Stimulated activated CD4-positive, alpha-beta T cell treated with anti-CD3 and anti-CD28 coated beads, TNF-alpha, amount 100 ng/mL, for 1 hour (primary cell): Measurements from ENCODE around the gene SEMA6B.

Source experiments
- DNase-seq, 3 donors: peaks; one replicate each; pipeline ENCODE4 v3.0.0-alpha.2; 2020; ENCODE audit warnings: low read depth in 3 of 3, low spot score in 1 of 3

Gene SEMA6B

GRCh38 chr19:4589579-4590410, 30.3 kb upstream of the SEMA6B start:
- DNase-seq, result no peak

- DNase-seq, result no peak
These were observed 28.8 kb upstream of the SEMA6B start for GRCh38 chr19:4588291-4588761.

DNA sequence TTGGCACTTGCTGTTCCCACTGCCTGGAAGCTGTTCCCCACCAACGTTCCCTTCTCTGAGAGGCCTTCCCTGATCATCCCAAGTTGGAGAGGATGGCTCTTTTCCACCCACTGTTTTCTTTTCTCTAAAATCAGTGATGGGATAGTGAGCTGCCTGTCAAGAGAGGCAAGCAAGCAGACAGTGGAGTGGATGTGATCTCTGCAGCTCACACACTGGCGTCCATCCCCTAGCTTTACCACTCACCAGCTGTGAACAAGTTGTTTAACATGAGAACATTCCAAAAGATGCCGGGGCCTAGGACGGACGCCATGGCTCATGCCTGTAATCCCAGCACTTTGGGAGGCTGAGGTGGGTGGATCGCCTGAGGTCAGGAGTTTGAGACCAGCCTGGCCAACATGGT, 28.0 kb upstream of the SEMA6B start:
- no peak for DNase-seq

DNA sequence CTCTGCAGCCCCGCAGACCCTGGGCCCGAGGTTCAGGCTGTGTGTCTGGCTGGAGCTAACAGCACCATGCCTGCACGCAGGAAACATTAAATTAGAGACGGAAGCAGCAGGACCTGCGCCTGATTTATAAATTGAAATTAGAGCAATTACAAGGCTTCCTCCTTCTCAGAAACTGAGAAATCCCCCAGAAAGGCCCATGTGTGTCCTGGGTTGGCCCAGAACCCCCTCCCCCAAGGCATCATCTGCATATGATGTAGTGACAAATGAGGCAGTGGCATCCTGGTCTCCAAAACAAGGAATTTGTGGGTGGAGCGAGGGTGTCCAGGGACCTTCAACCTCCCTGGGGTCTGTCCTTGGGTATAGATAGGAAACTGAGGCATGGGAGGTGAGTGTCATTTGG, 27.2 kb upstream of the SEMA6B start:
- no peak for DNase-seq

- DNase-seq, result no peak
These were observed 26.8 kb upstream of the SEMA6B start for GRCh38 chr19:4586245-4586644.

GRCh38 chr19:4585556-4585955, 26.1 kb upstream of the SEMA6B start:
- no peak for DNase-seq

- DNase-seq, result no peak
These were observed 25.4 kb upstream of the SEMA6B start for GRCh38 chr19:4584670-4585460.

DNA sequence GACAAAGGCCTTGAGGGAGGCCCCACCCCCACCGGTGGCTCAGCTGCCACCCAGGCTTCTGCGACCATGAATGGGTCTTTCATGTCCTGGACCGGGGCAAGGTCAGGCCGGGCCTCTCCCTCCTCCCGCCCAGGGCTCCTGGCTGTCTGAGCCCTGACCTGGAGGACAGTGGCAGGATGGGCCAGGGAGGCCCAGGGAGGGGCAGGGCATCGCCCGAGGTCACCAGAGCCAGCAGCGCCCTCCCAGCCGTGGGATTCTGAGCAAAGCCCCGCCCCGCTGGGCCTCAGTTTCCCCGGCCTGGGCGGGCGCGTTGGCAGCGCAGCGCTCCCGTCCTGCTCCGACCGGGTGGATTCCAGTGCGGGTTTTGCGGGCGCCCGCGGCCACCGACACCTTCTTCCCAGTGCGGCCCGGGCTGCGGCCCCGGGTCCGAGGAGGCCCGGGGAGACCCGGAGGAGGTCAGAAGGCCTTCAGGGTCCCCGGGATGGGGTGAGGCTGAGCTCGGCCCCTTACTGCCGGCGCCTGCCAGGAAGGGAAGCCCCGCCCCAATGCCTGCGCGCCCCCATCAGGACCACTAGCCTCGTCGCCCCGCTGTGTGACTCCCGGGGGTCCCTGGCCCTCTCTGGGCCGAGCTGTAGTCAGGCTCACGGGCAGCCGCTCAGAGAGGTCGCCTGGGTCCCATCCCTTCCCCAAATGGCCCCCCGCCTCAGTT, 24.6 kb upstream of the SEMA6B start:
- peak in 1 of 3 donors; percentile 29 for DNase-seq

GRCh38 chr19:4582980-4583842, 23.7 kb upstream of the SEMA6B start:
- no peak for DNase-seq

- DNase-seq, result no peak
These were observed 22.4 kb upstream of the SEMA6B start for GRCh38 chr19:4581666-4582553.

DNA sequence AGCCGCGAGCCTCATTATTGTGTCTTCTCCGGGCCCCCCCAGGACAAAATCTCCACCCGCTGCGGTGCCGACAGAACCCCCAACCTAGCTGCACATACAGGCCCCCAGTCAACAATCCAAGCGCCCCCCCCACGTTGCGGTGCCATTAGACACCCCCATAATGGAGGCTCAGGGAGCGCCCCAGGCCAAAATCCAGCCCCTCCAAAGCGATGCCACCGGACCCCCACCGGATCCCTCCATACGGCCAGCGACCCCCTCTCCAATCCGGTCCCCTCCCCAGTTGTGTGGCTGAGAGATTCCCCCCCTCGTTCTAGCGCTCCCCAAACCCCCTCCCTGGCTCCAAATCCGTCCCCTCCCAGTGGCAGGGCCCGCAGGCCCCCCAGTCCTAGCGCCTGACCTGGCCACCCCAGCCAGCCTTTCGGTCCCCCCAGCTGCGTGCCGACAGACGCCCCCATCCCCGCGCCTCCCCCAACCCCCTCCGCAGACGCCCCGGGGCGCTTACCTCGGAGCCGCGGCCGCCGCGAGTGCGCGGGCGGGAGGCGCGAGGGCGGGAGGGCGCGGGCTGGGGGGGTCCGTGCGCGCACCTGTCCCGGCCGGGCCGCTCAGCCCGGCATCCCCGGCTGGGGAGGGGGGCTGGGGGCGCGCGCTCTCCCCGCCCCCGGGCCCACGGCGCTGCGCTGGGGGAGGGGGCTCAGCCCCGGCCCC, 21.6 kb upstream of the SEMA6B start:
- DNase-seq, result no peak

GRCh38 chr19:4580021-4580901, 20.8 kb upstream of the SEMA6B start:
- DNase-seq, result no peak

- no peak for DNase-seq
These were observed 19.9 kb upstream of the SEMA6B start for GRCh38 chr19:4579389-4579788.

- DNase-seq, result no peak
These were observed 19.2 kb upstream of the SEMA6B start for GRCh38 chr19:4578552-4579248.

- no peak for DNase-seq
These were observed 17.7 kb upstream of the SEMA6B start for GRCh38 chr19:4577020-4577782.

DNA sequence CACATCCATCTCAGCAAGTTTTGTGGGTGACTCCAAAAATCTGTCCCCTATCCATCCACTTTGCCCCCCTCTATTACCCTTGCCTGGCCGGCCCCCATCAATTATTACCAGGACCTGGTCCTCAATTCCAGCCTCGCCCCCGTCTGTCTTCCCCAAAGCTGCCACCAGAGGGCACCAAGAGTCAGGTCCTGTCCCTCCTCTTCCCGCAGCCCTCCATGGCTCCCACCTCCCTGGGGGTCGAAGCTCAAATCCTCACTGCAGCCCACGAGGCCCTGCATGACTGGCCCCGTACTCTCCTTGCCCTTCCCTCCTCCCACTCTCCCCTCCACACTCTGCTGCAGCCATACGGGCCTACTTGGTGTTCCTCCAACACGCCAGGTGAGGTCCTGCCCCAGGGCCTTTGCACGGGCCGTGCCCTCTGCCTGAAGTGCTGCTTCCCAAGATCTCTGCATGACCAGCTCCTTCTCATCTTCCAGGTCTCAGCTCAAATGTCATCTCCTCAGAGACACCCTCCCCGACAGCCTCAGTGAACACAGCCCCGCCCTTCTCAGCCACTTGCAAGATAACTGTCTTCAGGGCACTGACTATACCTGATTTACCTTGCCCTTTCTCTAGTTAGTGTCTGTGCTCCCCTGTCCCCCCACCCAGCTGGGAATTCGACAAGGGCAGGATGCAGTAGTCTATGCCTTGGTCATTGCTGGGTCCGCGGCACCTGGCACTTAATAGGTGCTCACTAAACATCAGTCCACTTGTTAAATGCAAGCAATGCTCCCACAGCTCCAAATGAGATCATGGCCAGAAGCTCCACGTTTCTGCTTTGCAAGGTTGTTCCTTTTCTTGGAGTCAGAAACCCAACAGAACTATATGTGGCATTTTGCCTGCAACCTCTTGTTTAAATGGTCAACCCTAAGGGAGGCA, 16.8 kb upstream of the SEMA6B start:
- peak; percentile 11 to 60 (median 40) for DNase-seq
